ENCODE results near the gene VPS13D.
A peak's percentile ranks its signal among the peaks of the same experiment; 100 is the strongest.

VPS13D gene

GRCh38 chr1:12436817-12437599, 207.2 kb downstream of the VPS13D start:
- Histone ChIP-seq H3K4me2 (ENCODE audit: insufficient read depth, low read length) (no peak overlapping the region), H3K27ac (ENCODE audit: low read length) (no peak overlapping the region), H3K79me2 (ENCODE audit: insufficient read depth, low read length) (no peaks in the 10 kb centered on the region), H3K4me1 (ENCODE audit: insufficient read depth, low read length) (peaks cover 59% of the 10 kb centered on the region), H2AFZ (ENCODE audit: low read depth, low read length) (no peak overlapping the region), H3K4me3 (ENCODE audit: low read depth in 1 of 2, low read length in 2 of 2) (no peak overlapping the region), H3K9me3 (ENCODE audit: insufficient read depth, low read length, severe bottlenecking) (no peaks in the 10 kb centered on the region), H3K27me3 (ENCODE audit: insufficient read depth, low read length, poor library complexity) (no peaks in the 10 kb centered on the region), H3K9ac (ENCODE audit: low read depth, low read length) (no peak overlapping the region), H3K36me3 (ENCODE audit: insufficient read depth, low read length) (peaks cover 7% of the 10 kb centered on the region; the same call in 1 of the 2 replicates), H4K20me1 (ENCODE audit: insufficient read depth, low read length) (no peaks in the 10 kb centered on the region)
- no peak for DNase-seq
- ATAC-seq (ENCODE audit: insufficient read depth, low read depth): no peak
- no peak for TF ChIP-seq CTCF (IDR thresholded peaks at IDR 0.05; ENCODE audit: borderline replicate concordance, extremely low read depth, low read length, poor library complexity, severe bottlenecking)

GRCh38 chr1:12437629-12438028, 207.8 kb downstream of the VPS13D start:
- no peak for ATAC-seq (ENCODE audit: insufficient read depth, low read depth)
- H3K4me2 ChIP-seq (ENCODE audit: insufficient read depth, low read length): no peak overlapping the region

DNA sequence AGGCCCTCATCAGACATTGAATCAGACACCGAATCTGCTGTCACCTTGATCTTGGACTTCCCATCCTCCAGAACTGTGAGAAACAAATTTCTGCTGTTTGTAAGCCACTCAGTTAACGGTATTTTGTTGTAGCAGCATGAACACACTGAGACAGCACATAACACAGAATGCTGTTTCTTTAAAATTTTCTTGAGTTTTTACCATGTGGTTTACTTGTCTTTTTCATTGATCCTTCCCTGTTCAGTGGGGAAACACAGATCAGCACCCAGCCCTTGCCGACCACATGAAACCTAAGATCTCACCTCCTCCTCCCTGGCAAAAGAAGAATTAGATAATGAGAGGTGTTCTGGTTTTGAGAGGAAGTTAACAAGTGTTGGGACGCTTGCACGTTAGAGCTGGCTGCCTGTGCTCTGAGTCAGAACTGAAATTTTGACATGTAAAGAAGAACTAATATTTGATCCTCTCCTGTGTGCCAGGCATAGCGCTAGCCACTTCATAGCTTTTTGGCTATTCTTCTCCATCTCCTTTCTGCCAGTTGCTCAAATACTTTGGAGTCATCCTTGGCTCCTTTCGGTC, 208.6 kb downstream of the VPS13D start:
- Histone ChIP-seq H3K27me3 (ENCODE audit: insufficient read depth, low read length, poor library complexity) (no peaks in the 10 kb centered on the region), H3K4me1 (ENCODE audit: insufficient read depth, low read length) (peaks cover 47% of the 10 kb centered on the region), H3K36me3 (ENCODE audit: insufficient read depth, low read length) (peaks cover 7% of the 10 kb centered on the region; the same call in 1 of the 2 replicates), H3K4me2 (ENCODE audit: insufficient read depth, low read length) (no peak overlapping the region), H3K27ac (ENCODE audit: low read length) (peak overlapping the region; percentile 7), H2AFZ (ENCODE audit: low read depth, low read length) (no peak overlapping the region), H3K79me2 (ENCODE audit: insufficient read depth, low read length) (no peaks in the 10 kb centered on the region), H3K9me3 (ENCODE audit: insufficient read depth, low read length, severe bottlenecking) (no peaks in the 10 kb centered on the region), H4K20me1 (ENCODE audit: insufficient read depth, low read length) (no peaks in the 10 kb centered on the region), H3K9ac (ENCODE audit: low read depth, low read length) (no peak overlapping the region), H3K4me3 (ENCODE audit: low read depth in 1 of 2, low read length in 2 of 2) (no peak overlapping the region)
- DNase-seq: peak; percentile 56
- TF ChIP-seq EZH2 (IDR thresholded peaks at IDR 0.05; ENCODE audit: borderline replicate concordance, low read depth, low read length, severe bottlenecking) (no peak), CTCF (IDR thresholded peaks at IDR 0.05; ENCODE audit: borderline replicate concordance, extremely low read depth, low read length, poor library complexity, severe bottlenecking) (no peak)
- peak; percentile 51 for ATAC-seq (ENCODE audit: insufficient read depth, low read depth)

More at GRCh38 chr1:12437629-12438028, 207.8 kb downstream of the VPS13D start:
- H3K9me3 ChIP-seq (ENCODE audit: insufficient read depth, low read length, severe bottlenecking): no peaks in the 10 kb centered on the region
- H3K36me3 ChIP-seq (ENCODE audit: insufficient read depth, low read length): peaks cover 7% of the 10 kb centered on the region; the same call in 1 of the 2 replicates
- no peak overlapping the region for H2AFZ ChIP-seq (ENCODE audit: low read depth, low read length)
- H3K4me3 ChIP-seq (ENCODE audit: low read depth in 1 of 2, low read length in 2 of 2): no peak overlapping the region
- no peaks in the 10 kb centered on the region for H3K79me2 ChIP-seq (ENCODE audit: insufficient read depth, low read length)
- H4K20me1 ChIP-seq (ENCODE audit: insufficient read depth, low read length): no peaks in the 10 kb centered on the region
- H3K4me1 ChIP-seq (ENCODE audit: insufficient read depth, low read length): peaks cover 55% of the 10 kb centered on the region
- H3K9ac ChIP-seq (ENCODE audit: low read depth, low read length): no peak overlapping the region
- no peak for TF ChIP-seq CTCF (IDR thresholded peaks at IDR 0.05; ENCODE audit: borderline replicate concordance, extremely low read depth, low read length, poor library complexity, severe bottlenecking)
- no peak for TF ChIP-seq EZH2 (IDR thresholded peaks at IDR 0.05; ENCODE audit: borderline replicate concordance, low read depth, low read length, severe bottlenecking)
- H3K27me3 ChIP-seq (ENCODE audit: insufficient read depth, low read length, poor library complexity): no peaks in the 10 kb centered on the region
- no peak overlapping the region for H3K27ac ChIP-seq (ENCODE audit: low read length)
- no peak for DNase-seq
